SU-DHL-6 (cell line): ENCODE results near the gene CA5A.
"Not testable (repeated sequence)": the region's sequence is repeated elsewhere in the genome, so short reads cannot be mapped to it uniquely, and the experiment has no call there.

ENCODE experiments used
- EZH2phosphoT487 ChIP-seq: fragments of 200-600 bp; sonication (generic), shearing (Covaris generic); conservative IDR thresholded peaks from 2 replicates; pipeline ENCODE4 v1.6.1; 2018; ENCODE audit warnings: mild to moderate bottlenecking, antibody characterized with exemption, low read length, moderate library complexity, mixed read lengths
- TF ChIP-seq, protein P1 (sequence below): fragments of 200-600 bp; sonication (generic); IDR thresholded peaks from one replicate; pipeline ENCODE4 v1.5.1; 2017; ENCODE audit warnings: antibody characterized with exemption, mild to moderate bottlenecking, low read length, moderate library complexity; ENCODE audit not compliant: insufficient read depth, poor library complexity, severe bottlenecking

DNA sequence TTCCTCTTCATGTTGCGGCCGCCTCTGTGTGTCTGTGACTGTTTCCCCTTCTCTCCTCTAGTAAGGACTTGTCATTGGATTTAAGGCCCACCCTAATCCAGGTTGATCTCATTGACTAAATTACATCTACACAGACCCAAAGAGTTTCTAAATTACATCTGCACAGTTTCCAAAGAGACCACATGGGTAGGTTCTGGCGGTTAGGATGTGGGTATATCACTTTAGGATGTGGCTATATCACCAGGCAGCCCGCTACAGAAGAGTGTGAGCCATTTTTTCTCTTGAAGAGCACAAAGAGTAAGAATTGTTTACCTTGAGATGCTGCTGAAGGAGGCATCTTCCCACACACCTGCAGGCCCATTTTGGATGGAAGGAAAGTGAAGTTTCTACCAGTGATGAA lies 45.0 kb upstream of the CA5A start:
- TF ChIP-seq, protein P1, sequence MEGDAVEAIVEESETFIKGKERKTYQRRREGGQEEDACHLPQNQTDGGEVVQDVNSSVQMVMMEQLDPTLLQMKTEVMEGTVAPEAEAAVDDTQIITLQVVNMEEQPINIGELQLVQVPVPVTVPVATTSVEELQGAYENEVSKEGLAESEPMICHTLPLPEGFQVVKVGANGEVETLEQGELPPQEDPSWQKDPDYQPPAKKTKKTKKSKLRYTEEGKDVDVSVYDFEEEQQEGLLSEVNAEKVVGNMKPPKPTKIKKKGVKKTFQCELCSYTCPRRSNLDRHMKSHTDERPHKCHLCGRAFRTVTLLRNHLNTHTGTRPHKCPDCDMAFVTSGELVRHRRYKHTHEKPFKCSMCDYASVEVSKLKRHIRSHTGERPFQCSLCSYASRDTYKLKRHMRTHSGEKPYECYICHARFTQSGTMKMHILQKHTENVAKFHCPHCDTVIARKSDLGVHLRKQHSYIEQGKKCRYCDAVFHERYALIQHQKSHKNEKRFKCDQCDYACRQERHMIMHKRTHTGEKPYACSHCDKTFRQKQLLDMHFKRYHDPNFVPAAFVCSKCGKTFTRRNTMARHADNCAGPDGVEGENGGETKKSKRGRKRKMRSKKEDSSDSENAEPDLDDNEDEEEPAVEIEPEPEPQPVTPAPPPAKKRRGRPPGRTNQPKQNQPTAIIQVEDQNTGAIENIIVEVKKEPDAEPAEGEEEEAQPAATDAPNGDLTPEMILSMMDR: not testable (repeated sequence)
- not testable (repeated sequence) for TF ChIP-seq EZH2phosphoT487
